ENCODE measurements around the gene AK8. TPM values are rescaled to one million over a fixed set of nuclear protein-coding genes. Genes with fewer than 3 reads are reported as not detected.

Gene AK8
- total RNA-seq, 4 donors from 2014 or later = 0.61 to 1.9 TPM; not detected in 2

GRCh38 chr9:132854832-132855231 lies 23.3 kb downstream of the AK8 start:
- no peaks in the 10 kb centered on the region for H3K27me3 ChIP-seq
- intact Hi-C loops (cut with DNase I; ENCODE audit: low total_unique reads) = no loop called here
- H3K27ac ChIP-seq = no peak overlapping the region
- H3K9me3 ChIP-seq = no peaks in the 10 kb centered on the region
- H3K4me1 ChIP-seq = no peaks in the 10 kb centered on the region
- TF ChIP-seq CTCF (IDR thresholded peaks at IDR 0.05) = no peak
- no peak for TF ChIP-seq POLR2A (IDR thresholded peaks at IDR 0.05)
- no peaks in the 10 kb centered on the region for H3K36me3 ChIP-seq
- H3K4me3 ChIP-seq = no peak overlapping the region
- DNase-seq = no peak

- no peak for TF ChIP-seq CTCF (IDR thresholded peaks at IDR 0.05)
- TF ChIP-seq POLR2A (IDR thresholded peaks at IDR 0.05) = no peak
- Histone ChIP-seq H3K27ac (no peak overlapping the region), H3K27me3 (no peaks in the 10 kb centered on the region), H3K4me3 (no peak overlapping the region), H3K36me3 (no peaks in the 10 kb centered on the region), H3K9me3 (no peaks in the 10 kb centered on the region), H3K4me1 (no peaks in the 10 kb centered on the region)
- DNase-seq = no peak
- intact Hi-C loops (cut with DNase I; ENCODE audit: low total_unique reads) = no loop called here
Measured at GRCh38 chr9:132853482-132853881, 24.6 kb downstream of the AK8 start.

- H3K27me3 ChIP-seq = no peaks in the 10 kb centered on the region
- intact Hi-C loops (cut with DNase I; ENCODE audit: low total_unique reads) = no loop called here
- DNase-seq = no peak
- TF ChIP-seq POLR2A (IDR thresholded peaks at IDR 0.05) (no peak), CTCF (IDR thresholded peaks at IDR 0.05) (no peak)
- H3K27ac ChIP-seq = no peak overlapping the region
- H3K9me3 ChIP-seq = no peaks in the 10 kb centered on the region
- no peak overlapping the region for H3K4me3 ChIP-seq
- H3K4me1 ChIP-seq = no peaks in the 10 kb centered on the region
- H3K36me3 ChIP-seq = no peaks in the 10 kb centered on the region
Measured at GRCh38 chr9:132849185-132849706, 28.8 kb downstream of the AK8 start.

GRCh38 chr9:132846918-132847515 lies 31.1 kb downstream of the AK8 start:
- intact Hi-C loops (cut with DNase I; ENCODE audit: low total_unique reads) = no loop called here
- Histone ChIP-seq H3K4me3 (no peak overlapping the region), H3K27ac (no peak overlapping the region), H3K36me3 (no peaks in the 10 kb centered on the region), H3K27me3 (no peaks in the 10 kb centered on the region), H3K4me1 (no peaks in the 10 kb centered on the region), H3K9me3 (no peaks in the 10 kb centered on the region)
- no peak for DNase-seq
- TF ChIP-seq POLR2A (IDR thresholded peaks at IDR 0.05) = no peak
- TF ChIP-seq CTCF (IDR thresholded peaks at IDR 0.05) = no peak

GRCh38 chr9:132846109-132846917 lies 31.8 kb downstream of the AK8 start:
- no peaks in the 10 kb centered on the region for H3K9me3 ChIP-seq
- TF ChIP-seq POLR2A (IDR thresholded peaks at IDR 0.05) = no peak
- no peak for TF ChIP-seq CTCF (IDR thresholded peaks at IDR 0.05)
- H3K27me3 ChIP-seq = no peaks in the 10 kb centered on the region
- no peak overlapping the region for H3K27ac ChIP-seq
- H3K36me3 ChIP-seq = no peaks in the 10 kb centered on the region
- DNase-seq = no peak
- H3K4me3 ChIP-seq = no peak overlapping the region
- H3K4me1 ChIP-seq = no peaks in the 10 kb centered on the region
- intact Hi-C loops (cut with DNase I; ENCODE audit: low total_unique reads) = no loop called here
